ENCODE measurements around the gene ETF1.
A peak's percentile ranks its signal among the peaks of the same experiment; 100 is the strongest.

Gene ETF1

GRCh38 chr5:138466125-138466899 lies 76.7 kb downstream of the ETF1 start:
- FAIRE-seq, result no peak
- no peak for DNase-seq (ENCODE audit: extremely low spot score, insufficient read length, low read depth)

GRCh38 chr5:138465261-138466124 lies 77.5 kb downstream of the ETF1 start, which contains the start of gene EGR1:
Gene EGR1 (plus strand): TSS chr5:138465479. CDS start chr5:138465762, 283 bp downstream.
- no peak for FAIRE-seq
- peak; percentile 71 for DNase-seq (ENCODE audit: extremely low spot score, insufficient read length, low read depth)

GRCh38 chr5:138464388-138465260 lies 78.4 kb downstream of the ETF1 start:
- FAIRE-seq, result peak; percentile 94
- DNase-seq (ENCODE audit: extremely low spot score, insufficient read length, low read depth), result peak; percentile 84

DNA sequence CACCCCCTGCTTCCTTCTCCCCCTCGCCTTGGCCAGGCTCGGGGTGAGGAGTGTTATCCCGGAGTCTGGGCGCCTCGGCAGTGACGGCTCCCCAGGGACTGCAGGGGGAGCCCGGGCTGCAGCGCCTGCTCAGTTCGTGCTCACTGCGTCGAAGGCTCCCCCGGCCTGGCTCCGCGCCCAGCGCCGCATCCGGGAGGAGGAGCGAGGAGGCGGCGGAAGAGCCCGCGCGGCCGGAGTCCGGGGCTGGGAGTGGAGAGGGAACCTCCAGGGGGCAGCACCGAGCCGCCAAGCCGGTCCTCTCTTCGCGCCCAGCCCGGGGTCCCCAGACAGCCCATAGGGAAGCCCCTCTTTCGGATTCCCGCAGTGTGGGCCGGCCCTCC lies 79.0 kb downstream of the ETF1 start:
- no peak for FAIRE-seq

DNA sequence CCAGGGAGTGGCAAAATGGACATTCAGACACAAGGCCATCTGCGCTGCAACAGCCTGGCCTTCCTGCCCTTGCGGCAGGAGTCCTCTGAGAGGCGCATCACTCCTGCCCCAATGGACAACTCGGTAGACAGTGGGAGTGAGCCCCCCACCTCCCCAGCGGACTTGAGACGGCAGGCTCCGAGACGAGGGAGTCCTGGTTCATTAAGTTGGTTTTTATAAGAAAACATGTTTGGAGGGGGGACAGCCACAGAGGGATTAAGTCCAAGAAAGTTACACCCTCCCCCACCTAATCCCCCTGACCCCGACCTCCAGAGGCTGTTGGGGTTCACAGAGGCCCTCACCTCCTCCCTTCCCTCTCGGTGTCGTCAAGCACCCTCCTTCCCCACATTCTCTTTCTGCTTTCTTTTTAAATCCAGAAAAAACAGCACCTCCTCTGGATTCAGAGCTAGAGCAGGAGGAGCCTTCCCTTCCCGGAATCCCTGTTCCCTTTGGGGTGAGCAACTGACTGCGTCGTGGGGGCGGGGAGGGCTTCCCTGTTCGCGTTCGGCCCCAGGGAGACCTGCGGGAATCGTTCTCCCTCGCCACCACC lies 79.5 kb downstream of the ETF1 start:
- DNase-seq (ENCODE audit: extremely low spot score, insufficient read length, low read depth) (no peak), FAIRE-seq (no peak)

More for the DNA sequence above, 79.0 kb downstream of the ETF1 start:
- DNase-seq (ENCODE audit: extremely low spot score, insufficient read length, low read depth), result peak; percentile 87

GRCh38 chr5:138461343-138462125 lies 81.5 kb downstream of the ETF1 start:
- FAIRE-seq (no peak), DNase-seq (ENCODE audit: extremely low spot score, insufficient read length, low read depth) (no peak)

GRCh38 chr5:138460032-138460693 lies 82.9 kb downstream of the ETF1 start:
- no peak for DNase-seq (ENCODE audit: extremely low spot score, insufficient read length, low read depth)
- FAIRE-seq, result no peak

- FAIRE-seq, result peak; percentile 88
- DNase-seq (ENCODE audit: extremely low spot score, insufficient read length, low read depth), result no peak
Observed at GRCh38 chr5:138459311-138459933, 83.6 kb downstream of the ETF1 start.

DNA sequence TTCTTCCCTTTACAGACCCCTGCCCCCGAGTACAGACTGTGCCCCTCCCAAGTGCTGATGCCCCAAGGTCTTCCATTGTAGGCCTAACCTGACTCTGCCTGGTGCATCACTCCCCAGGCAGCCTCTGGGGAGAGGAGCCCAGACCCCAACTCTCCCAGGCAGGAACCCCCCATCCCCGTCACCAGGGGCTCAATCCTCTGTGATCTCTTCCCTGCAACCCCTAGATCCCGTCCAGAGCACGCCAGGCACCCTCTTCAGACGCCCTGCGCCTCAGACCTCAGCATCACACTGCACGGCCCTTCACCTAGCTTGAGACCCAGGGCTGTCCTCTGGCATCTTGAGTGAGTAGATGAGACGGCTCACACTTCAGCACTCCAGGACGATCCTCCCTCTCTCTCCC lies 84.2 kb downstream of the ETF1 start:
- FAIRE-seq, result no peak

DNA sequence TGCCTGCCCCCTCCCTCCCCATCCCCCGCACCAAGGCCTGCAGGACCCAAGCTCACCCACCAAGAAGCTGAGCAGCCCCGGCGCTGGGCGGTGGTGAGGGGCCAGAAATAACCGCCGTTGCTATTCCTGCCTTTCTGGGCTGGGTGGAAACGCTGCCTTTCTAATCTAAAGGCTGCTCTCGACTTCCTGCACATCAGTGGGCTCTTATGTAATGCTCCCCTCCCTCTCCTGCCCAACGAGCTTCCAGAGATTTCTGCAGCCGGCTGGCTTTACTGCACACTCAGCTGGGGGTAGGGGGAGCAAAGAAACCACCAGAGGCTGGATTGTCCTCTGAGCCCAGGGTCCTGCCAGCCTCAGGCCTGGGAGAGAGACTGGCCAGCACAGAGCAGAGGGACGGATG lies 84.7 kb downstream of the ETF1 start:
- no peak for FAIRE-seq
- DNase-seq (ENCODE audit: extremely low spot score, insufficient read length, low read depth), result no peak

More for the DNA sequence above, 84.2 kb downstream of the ETF1 start:
- no peak for DNase-seq (ENCODE audit: extremely low spot score, insufficient read length, low read depth)

DNA sequence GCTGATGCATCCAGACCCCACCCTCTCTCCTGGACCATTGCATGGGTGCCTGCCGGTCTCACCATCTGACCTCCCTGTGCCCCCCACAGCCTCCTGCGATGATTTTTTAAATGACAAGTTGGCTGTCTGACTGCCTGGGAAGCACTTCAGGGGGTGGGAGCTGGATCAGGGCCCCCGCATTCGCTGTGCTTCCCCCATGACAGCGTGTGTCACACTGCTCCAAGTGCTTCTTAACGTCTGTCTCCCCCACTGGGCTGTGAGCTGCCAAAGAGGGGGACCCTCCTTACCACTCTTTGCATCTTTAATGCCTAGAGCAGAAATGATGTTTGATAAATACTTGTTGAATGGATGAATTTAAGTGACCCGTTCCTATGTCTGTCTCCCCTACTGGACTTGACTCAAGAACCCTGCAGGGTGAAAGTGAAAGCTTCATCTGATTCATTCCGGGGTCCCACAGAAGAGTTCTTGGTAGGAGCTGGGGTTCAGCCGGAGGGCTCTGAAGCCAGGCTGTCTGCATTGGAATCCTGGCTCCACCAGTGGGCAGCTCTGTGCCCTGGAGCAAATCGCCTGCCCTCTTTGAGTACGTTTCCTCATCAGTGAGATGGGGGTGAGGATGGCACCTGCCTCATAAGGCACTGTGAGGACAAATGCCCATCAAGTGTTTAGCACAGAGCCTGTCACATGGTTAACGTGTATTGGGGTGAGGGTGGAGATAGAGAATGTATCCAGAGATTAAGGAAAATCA lies 85.3 kb downstream of the ETF1 start:
- DNase-seq (ENCODE audit: extremely low spot score, insufficient read length, low read depth) (no peak), FAIRE-seq (no peak)
